ENCODE measurements around the gene FREM2.
A peak's percentile ranks its signal among the peaks of the same experiment; 100 is the strongest.

Gene FREM2

GRCh38 chr13:38705365-38705764 lies 18.5 kb downstream of the FREM2 start:
- no peak overlapping the region for H3K4me3 Mint-ChIP-seq
- no peak overlapping the region for H3K27ac Mint-ChIP-seq
- ATAC-seq, result no peak
- no peaks in the 10 kb centered on the region for H3K27me3 Mint-ChIP-seq
- H3K36me3 Mint-ChIP-seq, result no peaks in the 10 kb centered on the region
- no peaks in the 10 kb centered on the region for H3K4me1 Mint-ChIP-seq
- H3K9me3 Mint-ChIP-seq, result no peaks in the 10 kb centered on the region

- Mint-ChIP-seq H3K27ac (no peak overlapping the region), H3K36me3 (no peaks in the 10 kb centered on the region), H3K9me3 (no peaks in the 10 kb centered on the region), H3K4me1 (no peaks in the 10 kb centered on the region), H3K27me3 (no peaks in the 10 kb centered on the region), H3K4me3 (no peak overlapping the region)
- no peak for ATAC-seq
These were observed 20.6 kb downstream of the FREM2 start for GRCh38 chr13:38707460-38707859.

GRCh38 chr13:38713046-38713445 lies 26.2 kb downstream of the FREM2 start:
- Mint-ChIP-seq H3K4me1 (no peaks in the 10 kb centered on the region), H3K9me3 (no peaks in the 10 kb centered on the region), H3K27me3 (no peaks in the 10 kb centered on the region), H3K27ac (no peak overlapping the region), H3K36me3 (no peaks in the 10 kb centered on the region), H3K4me3 (no peak overlapping the region)
- no peak for ATAC-seq

- no peak overlapping the region for H3K4me3 Mint-ChIP-seq
These were observed 31.5 kb downstream of the FREM2 start for GRCh38 chr13:38718374-38718773.

GRCh38 chr13:38730332-38730731 lies 43.5 kb downstream of the FREM2 start:
- Mint-ChIP-seq H3K27ac (no peak overlapping the region), H3K36me3 (no peaks in the 10 kb centered on the region), H3K4me1 (no peaks in the 10 kb centered on the region), H3K4me3 (no peak overlapping the region), H3K9me3 (no peaks in the 10 kb centered on the region), H3K27me3 (no peaks in the 10 kb centered on the region)
- ATAC-seq, result no peak

More at GRCh38 chr13:38718374-38718773, 31.5 kb downstream of the FREM2 start:
- ATAC-seq, result no peak
- Mint-ChIP-seq H3K4me1 (no peaks in the 10 kb centered on the region), H3K27ac (no peak overlapping the region), H3K36me3 (no peaks in the 10 kb centered on the region), H3K9me3 (no peaks in the 10 kb centered on the region), H3K27me3 (no peaks in the 10 kb centered on the region)

GRCh38 chr13:38733146-38733545 lies 46.3 kb downstream of the FREM2 start:
- Mint-ChIP-seq H3K4me1 (no peaks in the 10 kb centered on the region), H3K4me3 (no peak overlapping the region), H3K27ac (no peak overlapping the region), H3K27me3 (no peaks in the 10 kb centered on the region), H3K9me3 (no peaks in the 10 kb centered on the region), H3K36me3 (no peaks in the 10 kb centered on the region)
- no peak for ATAC-seq

- H3K27ac Mint-ChIP-seq, result no peak overlapping the region
- H3K36me3 Mint-ChIP-seq, result no peaks in the 10 kb centered on the region
- ATAC-seq, result no peak
- no peak overlapping the region for H3K4me3 Mint-ChIP-seq
- no peaks in the 10 kb centered on the region for H3K27me3 Mint-ChIP-seq
- H3K4me1 Mint-ChIP-seq, result no peaks in the 10 kb centered on the region
- no peaks in the 10 kb centered on the region for H3K9me3 Mint-ChIP-seq
These were observed 49.0 kb downstream of the FREM2 start for GRCh38 chr13:38735665-38736440.

GRCh38 chr13:38743466-38743865 lies 56.6 kb downstream of the FREM2 start:
- Mint-ChIP-seq H3K4me1 (no peaks in the 10 kb centered on the region), H3K4me3 (no peak overlapping the region), H3K27me3 (no peaks in the 10 kb centered on the region), H3K36me3 (no peaks in the 10 kb centered on the region), H3K27ac (no peak overlapping the region), H3K9me3 (peaks cover 4% of the 10 kb centered on the region)
- no peak for ATAC-seq

- H3K9me3 Mint-ChIP-seq, result no peaks in the 10 kb centered on the region
- H3K4me3 Mint-ChIP-seq, result no peak overlapping the region
- H3K27ac Mint-ChIP-seq, result no peak overlapping the region
- H3K4me1 Mint-ChIP-seq, result no peaks in the 10 kb centered on the region
- H3K27me3 Mint-ChIP-seq, result peaks cover 5% of the 10 kb centered on the region
- ATAC-seq, result no peak
- no peaks in the 10 kb centered on the region for H3K36me3 Mint-ChIP-seq
These were observed 65.8 kb downstream of the FREM2 start for GRCh38 chr13:38752686-38753085.

GRCh38 chr13:38753878-38754277 lies 67.0 kb downstream of the FREM2 start:
- Mint-ChIP-seq H3K27me3 (peaks cover 17% of the 10 kb centered on the region), H3K9me3 (no peaks in the 10 kb centered on the region), H3K4me1 (no peaks in the 10 kb centered on the region), H3K27ac (no peak overlapping the region), H3K4me3 (no peak overlapping the region), H3K36me3 (no peaks in the 10 kb centered on the region)
- ATAC-seq, result no peak

GRCh38 chr13:38755793-38756192 lies 68.9 kb downstream of the FREM2 start:
- ATAC-seq, result no peak
- no peak overlapping the region for H3K27ac Mint-ChIP-seq
- H3K4me1 Mint-ChIP-seq, result no peaks in the 10 kb centered on the region
- no peaks in the 10 kb centered on the region for H3K9me3 Mint-ChIP-seq
- no peak overlapping the region for H3K4me3 Mint-ChIP-seq
- no peaks in the 10 kb centered on the region for H3K36me3 Mint-ChIP-seq
- H3K27me3 Mint-ChIP-seq, result peaks cover 19% of the 10 kb centered on the region

GRCh38 chr13:38758277-38758676 lies 71.4 kb downstream of the FREM2 start:
- Mint-ChIP-seq H3K4me1 (no peaks in the 10 kb centered on the region), H3K36me3 (no peaks in the 10 kb centered on the region), H3K4me3 (no peak overlapping the region), H3K9me3 (peaks cover 6% of the 10 kb centered on the region), H3K27ac (no peak overlapping the region), H3K27me3 (peaks cover 19% of the 10 kb centered on the region)
- peak; percentile 20 for ATAC-seq

GRCh38 chr13:38759390-38759789 lies 72.5 kb downstream of the FREM2 start:
- Mint-ChIP-seq H3K27ac (no peak overlapping the region), H3K4me1 (no peaks in the 10 kb centered on the region), H3K36me3 (no peaks in the 10 kb centered on the region), H3K4me3 (no peak overlapping the region), H3K27me3 (peaks cover 19% of the 10 kb centered on the region), H3K9me3 (peaks cover 6% of the 10 kb centered on the region)
- no peak for ATAC-seq

GRCh38 chr13:38763446-38764381 lies 76.8 kb downstream of the FREM2 start:
- ATAC-seq, result no peak
- H3K9me3 Mint-ChIP-seq, result peaks cover 6% of the 10 kb centered on the region

GRCh38 chr13:38766799-38767198 lies 79.9 kb downstream of the FREM2 start:
- Mint-ChIP-seq H3K9me3 (peaks cover 2% of the 10 kb centered on the region), H3K27ac (no peak overlapping the region), H3K4me1 (no peaks in the 10 kb centered on the region), H3K27me3 (no peaks in the 10 kb centered on the region), H3K36me3 (no peaks in the 10 kb centered on the region), H3K4me3 (no peak overlapping the region)
- ATAC-seq, result no peak

More at GRCh38 chr13:38763446-38764381, 76.8 kb downstream of the FREM2 start:
- no peak overlapping the region for H3K27ac Mint-ChIP-seq
- H3K36me3 Mint-ChIP-seq, result no peaks in the 10 kb centered on the region
- no peak overlapping the region for H3K4me3 Mint-ChIP-seq
- H3K4me1 Mint-ChIP-seq, result no peaks in the 10 kb centered on the region
- peaks cover 4% of the 10 kb centered on the region for H3K27me3 Mint-ChIP-seq

Data from stimulated activated memory B cell treated with anti-CD40 and anti-IgM and Interleukin-4, amounts not matched to agents 10 μg/mL and 1 μg/mL and 100 μg/mL, for 72 hours (primary cell).